ENCODE results near the gene SLC22A23. TPM values are rescaled to one million over a fixed set of nuclear protein-coding genes. Genes with fewer than 3 reads are reported as not detected.
A peak's percentile ranks its signal among the peaks of the same experiment; 100 is the strongest.

The SLC22A23 gene
- total RNA-seq, 4 donors from 2014 or later = 6.6 to 25.0 (median 14.6) TPM

DNA sequence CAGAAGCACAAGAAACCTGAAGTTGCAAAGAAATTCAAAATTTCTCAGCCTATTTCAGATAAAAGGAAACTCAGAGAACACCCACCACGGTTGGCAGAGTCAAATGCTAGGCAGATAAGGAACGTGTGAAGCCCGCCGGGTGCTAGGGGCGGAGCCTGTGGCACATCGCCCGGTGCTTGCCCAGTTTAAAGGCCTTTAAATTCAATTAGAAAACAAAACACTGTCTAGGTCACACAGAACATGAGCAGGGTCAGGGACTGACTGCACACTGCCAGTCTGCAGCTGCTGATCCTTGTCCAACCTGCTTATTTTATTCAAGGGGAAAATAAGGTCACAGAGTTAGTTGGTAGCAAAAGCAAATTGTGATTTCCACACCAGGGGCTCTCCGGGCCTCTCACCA lies 122.3 kb downstream of the SLC22A23 start:
- Histone ChIP-seq H3K36me3 (no peaks in the 10 kb centered on the region), H3K27ac (peak overlapping the region; percentile 54 to 71 (median 58)), H3K4me3 (no peak overlapping the region), H3K27me3 (no peaks in the 10 kb centered on the region), H3K9me3 (no peaks in the 10 kb centered on the region), H3K4me1 (peaks cover 41 to 69% of the 10 kb centered on the region in 2 donors)
- in situ Hi-C loops (cut with MboI; ENCODE audit: low sequenced_read_pairs in 4 of 4) = no loop called here
- intact Hi-C loops (cut with DNase I; ENCODE audit: low total_unique reads) = no loop called here
- DNase-seq (no peak), ATAC-seq (peak; percentile 43 to 48)
- no peak for TF ChIP-seq CTCF (IDR thresholded peaks at IDR 0.05 in 4 of 5, conservative IDR thresholded peaks at IDR 0.05 in 1 of 5)
- no peak for TF ChIP-seq POLR2A (IDR thresholded peaks at IDR 0.05)

GRCh38 chr6:3333263-3333662 lies 123.6 kb downstream of the SLC22A23 start:
- Histone ChIP-seq H3K27ac (peak overlapping the region in 2 of 4 donors; percentile 54 to 58), H3K27me3 (no peaks in the 10 kb centered on the region), H3K4me1 (peaks cover 39 to 64% of the 10 kb centered on the region in 2 donors), H3K9me3 (no peaks in the 10 kb centered on the region), H3K36me3 (no peaks in the 10 kb centered on the region), H3K4me3 (no peak overlapping the region)
- TF ChIP-seq CTCF (IDR thresholded peaks at IDR 0.05 in 4 of 5, conservative IDR thresholded peaks at IDR 0.05 in 1 of 5) (no peak), POLR2A (IDR thresholded peaks at IDR 0.05) (no peak)
- DNase-seq = no peak
- in situ Hi-C loops (cut with MboI; ENCODE audit: low sequenced_read_pairs in 4 of 4) = no loop called here
- ATAC-seq = no peak
- intact Hi-C loops (cut with DNase I; ENCODE audit: low total_unique reads) = no loop called here

GRCh38 chr6:3331971-3332370 lies 124.9 kb downstream of the SLC22A23 start:
- Histone ChIP-seq H3K36me3 (no peaks in the 10 kb centered on the region), H3K27ac (peak overlapping the region in 1 of 4 donors; percentile 13), H3K27me3 (no peaks in the 10 kb centered on the region), H3K4me1 (peaks cover 35 to 62% of the 10 kb centered on the region in 2 donors), H3K9me3 (no peaks in the 10 kb centered on the region), H3K4me3 (no peak overlapping the region)
- intact Hi-C loops (cut with DNase I; ENCODE audit: low total_unique reads) (no loop called here), in situ Hi-C loops (cut with MboI; ENCODE audit: low sequenced_read_pairs in 4 of 4) (no loop called here)
- DNase-seq (no peak), ATAC-seq (no peak)
- TF ChIP-seq CTCF (IDR thresholded peaks at IDR 0.05 in 4 of 5, conservative IDR thresholded peaks at IDR 0.05 in 1 of 5) = no peak
- TF ChIP-seq POLR2A (IDR thresholded peaks at IDR 0.05) = no peak

GRCh38 chr6:3331494-3331893 lies 125.4 kb downstream of the SLC22A23 start:
- intact Hi-C loops (cut with DNase I; ENCODE audit: low total_unique reads) (no loop called here), in situ Hi-C loops (cut with MboI; ENCODE audit: low sequenced_read_pairs in 4 of 4) (no loop called here)
- Histone ChIP-seq H3K4me1 (peaks cover 35 to 60% of the 10 kb centered on the region in 2 donors), H3K4me3 (no peak overlapping the region), H3K36me3 (no peaks in the 10 kb centered on the region), H3K27ac (peak overlapping the region in 1 of 4 donors; percentile 13), H3K9me3 (no peaks in the 10 kb centered on the region), H3K27me3 (no peaks in the 10 kb centered on the region)
- no peak for DNase-seq
- ATAC-seq = no peak
- TF ChIP-seq POLR2A (IDR thresholded peaks at IDR 0.05) (no peak), CTCF (IDR thresholded peaks at IDR 0.05 in 4 of 5, conservative IDR thresholded peaks at IDR 0.05 in 1 of 5) (no peak)

- intact Hi-C loops (cut with DNase I; ENCODE audit: low total_unique reads) (no loop called here), in situ Hi-C loops (cut with MboI; ENCODE audit: low sequenced_read_pairs in 4 of 4) (no loop called here)
- ATAC-seq (no peak), DNase-seq (no peak)
- H3K4me1 ChIP-seq = peaks cover 35 to 58% of the 10 kb centered on the region in 2 donors
- no peaks in the 10 kb centered on the region for H3K27me3 ChIP-seq
- H3K27ac ChIP-seq = peak overlapping the region; percentile 65 to 79 (median 73)
- no peak overlapping the region for H3K4me3 ChIP-seq
- no peaks in the 10 kb centered on the region for H3K36me3 ChIP-seq
- no peaks in the 10 kb centered on the region for H3K9me3 ChIP-seq
- TF ChIP-seq POLR2A (IDR thresholded peaks at IDR 0.05) (no peak), CTCF (IDR thresholded peaks at IDR 0.05 in 4 of 5, conservative IDR thresholded peaks at IDR 0.05 in 1 of 5) (no peak)
Observed at GRCh38 chr6:3330199-3330598, 126.7 kb downstream of the SLC22A23 start.

Data from gastrocnemius medialis (tissue), 4 donors.